Neural crest cell (in vitro differentiated cells): Measurements from ENCODE around the gene RALGAPB. TPM values are rescaled to one million over a fixed set of nuclear protein-coding genes. Genes with fewer than 3 reads are reported as not detected.

Experiments
- DNase-seq: peaks from one replicate; pipeline ENCODE4 v3.0.0; 2021; ENCODE audit warnings: low read depth, mixed read lengths, low spot score
- H3K27ac Mint-ChIP-seq: one replicate; pipeline ENCODE4 v1.8.0; 2021; ENCODE audit warnings: mild to moderate bottlenecking, mixed read lengths; ENCODE audit not compliant: unreplicated experiment
- H3K27me3 Mint-ChIP-seq: 2 replicates; pipeline ENCODE4 v1.8.0; 2021; ENCODE audit warnings: low read depth, mild to moderate bottlenecking, mixed read lengths
- H3K36me3 Mint-ChIP-seq: 2 replicates; pipeline ENCODE4 v1.8.0; 2021; ENCODE audit warnings: low read depth, mild to moderate bottlenecking, mixed read lengths
- H3K4me1 Mint-ChIP-seq: 2 replicates; pipeline ENCODE4 v1.8.0; 2021; ENCODE audit warnings: mixed read lengths
- H3K4me3 Mint-ChIP-seq: one replicate; pipeline ENCODE4 v1.8.0; 2021; ENCODE audit warnings: mild to moderate bottlenecking, mixed read lengths
- H3K9me3 Mint-ChIP-seq: 2 replicates; pipeline ENCODE4 v1.8.0; 2021; ENCODE audit warnings: mixed read lengths
- total RNA-seq: library from RNA; stranded (reverse); gene quantifications from 2 replicates; pipeline ENCODE4 v1.2.1, GENCODE V29; 2021
- TF ChIP-seq, protein P1 (sequence below): fragments of 200-600 bp; sonication (generic); conservative IDR thresholded peaks from 2 replicates; pipeline ENCODE4 v1.5.0; 2021; ENCODE audit warnings: antibody characterized with exemption, mild to moderate bottlenecking

Gene RALGAPB
- total RNA-seq, 1 donor from 2014 or later, result 34.7 TPM

DNA sequence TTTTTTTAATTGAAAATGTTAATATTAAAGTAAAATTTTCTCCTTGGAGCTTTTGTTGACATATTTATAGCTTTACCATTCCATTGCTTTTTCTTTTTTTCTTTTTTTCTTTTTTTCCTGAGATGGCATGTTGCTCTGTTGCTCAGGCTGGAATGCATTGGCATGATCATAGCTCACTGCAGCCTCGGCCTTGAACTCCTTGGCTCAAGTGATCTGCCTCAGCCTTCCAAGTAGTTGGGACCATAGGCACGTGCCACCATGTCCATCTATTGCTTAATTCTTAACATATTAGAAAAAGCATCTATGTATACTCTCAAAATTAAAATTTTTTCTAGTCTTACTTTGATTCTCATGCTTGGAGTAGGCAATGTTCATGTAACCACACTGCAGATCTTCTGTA, 43.0 kb downstream of the RALGAPB start:
- Mint-ChIP-seq H3K4me1 (no peaks in the 10 kb centered on the region), H3K36me3 (peaks cover 12% of the 10 kb centered on the region), H3K27ac (no peak overlapping the region), H3K9me3 (no peaks in the 10 kb centered on the region), H3K4me3 (no peak overlapping the region), H3K27me3 (no peaks in the 10 kb centered on the region)
- TF ChIP-seq, protein P1, sequence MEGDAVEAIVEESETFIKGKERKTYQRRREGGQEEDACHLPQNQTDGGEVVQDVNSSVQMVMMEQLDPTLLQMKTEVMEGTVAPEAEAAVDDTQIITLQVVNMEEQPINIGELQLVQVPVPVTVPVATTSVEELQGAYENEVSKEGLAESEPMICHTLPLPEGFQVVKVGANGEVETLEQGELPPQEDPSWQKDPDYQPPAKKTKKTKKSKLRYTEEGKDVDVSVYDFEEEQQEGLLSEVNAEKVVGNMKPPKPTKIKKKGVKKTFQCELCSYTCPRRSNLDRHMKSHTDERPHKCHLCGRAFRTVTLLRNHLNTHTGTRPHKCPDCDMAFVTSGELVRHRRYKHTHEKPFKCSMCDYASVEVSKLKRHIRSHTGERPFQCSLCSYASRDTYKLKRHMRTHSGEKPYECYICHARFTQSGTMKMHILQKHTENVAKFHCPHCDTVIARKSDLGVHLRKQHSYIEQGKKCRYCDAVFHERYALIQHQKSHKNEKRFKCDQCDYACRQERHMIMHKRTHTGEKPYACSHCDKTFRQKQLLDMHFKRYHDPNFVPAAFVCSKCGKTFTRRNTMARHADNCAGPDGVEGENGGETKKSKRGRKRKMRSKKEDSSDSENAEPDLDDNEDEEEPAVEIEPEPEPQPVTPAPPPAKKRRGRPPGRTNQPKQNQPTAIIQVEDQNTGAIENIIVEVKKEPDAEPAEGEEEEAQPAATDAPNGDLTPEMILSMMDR, result no peak
- no peak for DNase-seq

DNA sequence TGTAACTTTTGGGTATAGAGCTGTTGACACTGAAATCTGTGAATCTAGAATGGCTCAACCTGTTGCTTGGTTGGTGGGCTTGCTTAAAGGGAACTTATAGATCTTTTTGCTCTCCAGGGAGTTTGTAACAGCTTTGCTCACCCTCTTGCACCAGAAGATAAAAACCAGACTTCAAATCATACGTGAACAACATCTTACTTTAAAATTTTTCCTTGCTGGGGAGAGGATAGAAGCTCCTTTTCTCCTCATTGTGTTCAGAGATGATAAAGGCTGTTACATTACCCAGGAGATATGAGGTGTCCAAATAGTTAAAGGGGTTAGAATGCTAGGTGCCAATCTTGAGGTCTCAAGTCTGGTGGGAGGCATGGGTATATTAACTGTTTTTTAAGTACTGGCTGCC, 46.8 kb downstream of the RALGAPB start:
- no peak for DNase-seq
- peaks cover 3% of the 10 kb centered on the region for H3K4me1 Mint-ChIP-seq
- no peak overlapping the region for H3K4me3 Mint-ChIP-seq
- no peak overlapping the region for H3K27ac Mint-ChIP-seq
- peaks cover 5% of the 10 kb centered on the region for H3K36me3 Mint-ChIP-seq
- H3K27me3 Mint-ChIP-seq, result no peaks in the 10 kb centered on the region
- TF ChIP-seq, protein P1, result no peak
- H3K9me3 Mint-ChIP-seq, result no peaks in the 10 kb centered on the region

DNA sequence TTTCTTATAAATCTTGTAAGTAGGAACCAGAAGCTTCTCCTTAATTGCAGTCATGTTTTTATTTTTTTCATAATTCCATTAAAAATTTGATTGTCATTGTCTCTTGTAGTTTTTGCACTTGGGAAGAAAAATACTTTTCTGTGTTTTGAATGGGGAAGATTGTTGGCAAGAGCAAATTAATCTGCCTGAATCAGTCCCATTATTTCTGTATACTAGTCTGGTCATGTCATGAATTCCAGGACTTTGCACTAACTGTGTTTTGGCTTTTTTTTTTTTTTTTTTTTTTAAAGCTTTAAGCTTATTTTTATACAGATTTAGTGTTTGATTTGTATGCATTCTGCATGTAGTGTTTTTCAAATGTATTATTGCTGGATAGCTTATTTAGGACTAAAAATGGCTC, 47.6 kb downstream of the RALGAPB start:
- peaks cover 5% of the 10 kb centered on the region for H3K36me3 Mint-ChIP-seq
- no peak overlapping the region for H3K4me3 Mint-ChIP-seq
- DNase-seq, result no peak
- no peaks in the 10 kb centered on the region for H3K9me3 Mint-ChIP-seq
- no peak overlapping the region for H3K27ac Mint-ChIP-seq
- TF ChIP-seq, protein P1, result no peak
- peaks cover 3% of the 10 kb centered on the region for H3K4me1 Mint-ChIP-seq
- no peaks in the 10 kb centered on the region for H3K27me3 Mint-ChIP-seq

DNA sequence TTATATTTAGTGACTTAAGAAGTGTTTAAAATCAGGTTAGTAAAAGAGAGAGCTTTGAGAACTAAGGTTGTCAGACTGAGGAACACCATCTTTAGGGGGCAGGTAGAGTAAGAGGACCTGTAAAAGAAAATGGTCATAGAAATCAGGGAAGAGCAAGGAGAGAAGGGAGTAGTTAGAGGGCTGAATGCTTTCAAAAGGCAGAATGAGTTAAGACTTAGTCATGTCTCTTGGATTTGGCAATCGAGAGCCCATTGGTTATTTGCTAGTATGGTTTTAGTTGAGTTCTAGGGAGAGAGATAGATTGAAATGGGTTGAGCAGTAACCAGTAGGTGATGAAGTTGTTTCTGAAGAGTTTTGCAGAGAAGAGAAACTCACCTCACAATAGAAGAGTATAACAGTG, 51.1 kb downstream of the RALGAPB start:
- Mint-ChIP-seq H3K27me3 (no peaks in the 10 kb centered on the region), H3K36me3 (peaks cover 2% of the 10 kb centered on the region), H3K9me3 (no peaks in the 10 kb centered on the region), H3K27ac (no peak overlapping the region), H3K4me3 (no peak overlapping the region), H3K4me1 (peaks cover 7% of the 10 kb centered on the region)
- no peak for DNase-seq
- TF ChIP-seq, protein P1, result no peak

DNA sequence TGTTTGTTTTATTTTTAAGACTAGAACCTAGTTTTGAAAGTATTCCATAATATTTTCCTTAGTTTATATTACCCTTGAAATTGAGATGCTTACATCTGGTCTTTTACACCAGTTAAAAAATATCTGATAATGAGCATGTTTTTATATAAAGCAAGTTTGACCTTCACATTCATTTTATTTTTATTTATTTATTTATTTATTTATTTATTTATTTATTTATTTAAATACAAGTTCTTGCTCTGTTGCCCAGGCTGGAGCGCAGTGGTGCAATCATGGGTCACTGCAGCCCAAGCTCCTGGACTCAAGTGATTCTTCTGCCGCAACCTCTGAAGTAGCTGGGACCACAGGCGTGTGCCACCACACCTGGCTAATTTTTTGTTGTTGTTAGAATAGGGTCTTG, 55.5 kb downstream of the RALGAPB start:
- no peak for DNase-seq
- no peak overlapping the region for H3K4me3 Mint-ChIP-seq
- H3K9me3 Mint-ChIP-seq, result no peaks in the 10 kb centered on the region
- no peaks in the 10 kb centered on the region for H3K27me3 Mint-ChIP-seq
- H3K36me3 Mint-ChIP-seq, result no peaks in the 10 kb centered on the region
- H3K4me1 Mint-ChIP-seq, result peaks cover 4% of the 10 kb centered on the region
- H3K27ac Mint-ChIP-seq, result no peak overlapping the region
- TF ChIP-seq, protein P1, result no peak

DNA sequence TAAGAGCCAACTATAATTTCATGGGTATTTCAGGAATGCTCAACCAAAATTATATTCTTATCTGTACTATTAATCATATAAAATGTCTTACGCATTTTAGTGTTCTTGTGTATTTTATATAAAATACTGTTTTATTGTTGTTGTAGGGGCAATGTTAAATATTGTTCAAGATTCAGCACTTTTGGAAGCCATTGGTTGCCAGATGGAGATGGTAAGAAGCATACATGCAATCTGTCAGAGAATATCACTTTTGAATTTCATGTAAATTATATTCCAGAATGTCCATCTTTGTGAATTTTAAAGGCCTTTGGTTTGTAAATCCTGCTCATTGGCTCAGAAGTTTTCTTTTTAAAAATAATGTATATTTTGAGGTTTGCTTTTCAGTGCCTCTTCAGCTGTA, 58.4 kb downstream of the RALGAPB start:
- peaks cover 4% of the 10 kb centered on the region for H3K4me1 Mint-ChIP-seq
- H3K27ac Mint-ChIP-seq, result no peak overlapping the region
- H3K27me3 Mint-ChIP-seq, result no peaks in the 10 kb centered on the region
- H3K9me3 Mint-ChIP-seq, result no peaks in the 10 kb centered on the region
- TF ChIP-seq, protein P1, result no peak
- H3K36me3 Mint-ChIP-seq, result peaks cover 3% of the 10 kb centered on the region
- no peak overlapping the region for H3K4me3 Mint-ChIP-seq
- no peak for DNase-seq
